GM12878 (cell line): ENCODE results near the gene CD7. TPM values are rescaled to one million over a fixed set of nuclear protein-coding genes. Genes with fewer than 3 reads are reported as not detected.

ENCODE experiments used
- ATAC-seq: fragments of 200-7000 bp; cut with Tn5 transposase; 3 replicates; pipeline ENCODE4 v1.9.1; 2020; ENCODE audit warnings: mild to moderate bottlenecking, moderate library complexity
- BruUV-seq: library from RNA; stranded (reverse); fragments of 400-500 nt; replicated peaks from 2 replicates; lab custom pipeline; 2021; lab: Mats Ljungman, UMichigan
- CTCF ChIA-PET: fragments of 300-600 bp; sonication (Branson Sonifier 250); formaldehyde crosslinking; extraction: SDS; loops from one replicate; lab custom pipeline; 2021; ENCODE audit warnings: inconsistent platforms; lab: Yijun Ruan, JAX
- POLR2A ChIA-PET: fragments of 350-600 bp; formaldehyde crosslinking; extraction: SDS; loops from one replicate; lab custom pipeline; 2021; ENCODE audit warnings: inconsistent platforms; lab: Charles Lee
- RAD21 ChIA-PET: fragments of 300-600 bp; sonication (Branson Sonifier 250); formaldehyde crosslinking; loops from one replicate; lab custom pipeline; 2023; ENCODE audit warnings: antibody characterized with exemption; ENCODE audit not compliant: unreplicated experiment; lab: Charles Lee
- SMC1A ChIA-PET: fragments of 300-600 bp; sonication (Branson Sonifier 250); formaldehyde crosslinking; loops from one replicate; lab custom pipeline; 2023; ENCODE audit not compliant: unreplicated experiment, uncharacterized antibody; lab: Charles Lee
- DNase-seq: peaks from one replicate; pipeline ENCODE4 v3.0.0-alpha.2; 2011; ENCODE audit warnings: low read depth, low spot score
- FAIRE-seq: peaks from 3 replicates; lab custom pipeline; 2011; peaks lifted over from hg19 to GRCh38; lab: Jason Lieb, UNC
- H2AFZ ChIP-seq: 2 replicates; pipeline ENCODE4 v1.6.0; 2011; ENCODE audit warnings: low read depth, low read length, control low read depth; ENCODE audit not compliant: control insufficient read depth
- H3K27ac ChIP-seq: 2 replicates; pipeline ENCODE4 v1.5.1; 2011; ENCODE audit warnings: control low read depth; ENCODE audit not compliant: control insufficient read depth, insufficient read depth
- H3K27me3 ChIP-seq, 2 experiments: replicated peaks in 1 of 2; 2 replicates each; pipeline versions ENCODE4 v1.6.0 to v1.6.1; 2011; ENCODE audit warnings: low read length in 1 of 2; ENCODE audit not compliant: control insufficient read depth in 2 of 2, insufficient read depth in 2 of 2
- H3K36me3 ChIP-seq, 2 experiments: 2 replicates each; pipeline ENCODE4 v1.5.1; 2011; ENCODE audit warnings: low read length in 1 of 2; ENCODE audit not compliant: control insufficient read depth in 2 of 2, insufficient read depth in 2 of 2
- H3K4me1 ChIP-seq: 2 replicates; pipeline ENCODE4 v1.6.1; 2011; ENCODE audit warnings: mild to moderate bottlenecking, low read length, moderate library complexity, mixed read lengths; ENCODE audit not compliant: control insufficient read depth, insufficient read depth
- H3K4me2 ChIP-seq: 2 replicates; pipeline ENCODE4 v1.6.0; 2011; ENCODE audit warnings: control low read depth; ENCODE audit not compliant: control insufficient read depth, insufficient read depth
- H3K4me3 ChIP-seq: fragments of 200-600 bp; sonication (generic); 2 replicates; pipeline ENCODE4 v1.5.1; 2016
- H3K79me2 ChIP-seq: 2 replicates; pipeline ENCODE4 v1.6.0; 2011; ENCODE audit warnings: low read length; ENCODE audit not compliant: control insufficient read depth, insufficient read depth
- H3K9ac ChIP-seq: 2 replicates; pipeline ENCODE4 v1.8.0; 2011; ENCODE audit warnings: low read length, control low read depth, mixed read lengths; ENCODE audit not compliant: control insufficient read depth, insufficient read depth
- H3K9me3 ChIP-seq: replicated peaks from 3 replicates; pipeline ENCODE4 v1.5.1; 2011; ENCODE audit warnings: mild to moderate bottlenecking, low read length; ENCODE audit not compliant: control insufficient read depth, insufficient read depth
- H4K20me1 ChIP-seq: 2 replicates; pipeline ENCODE4 v1.6.0; 2011; ENCODE audit not compliant: control insufficient read depth, insufficient read depth
- BCL3 ChIP-seq: IDR thresholded peaks from 2 replicates; pipeline ENCODE4 v1.6.1; 2011; ENCODE audit warnings: borderline replicate concordance, low read depth, mild to moderate bottlenecking, moderate library complexity, low read length; ENCODE audit not compliant: insufficient read depth, poor library complexity, severe bottlenecking
- BHLHE40 ChIP-seq, 2 experiments: fragments of 450-650 bp in 1 of 2; IDR thresholded peaks; 2 replicates each; pipeline ENCODE4 v1.6.1; 2011 to 2017; ENCODE audit warnings: low read depth in 2 of 2, borderline replicate concordance in 1 of 2, improper control_type of control experiment in 1 of 2, low read length in 1 of 2, mild to moderate bottlenecking in 1 of 2
- CTCF ChIP-seq, 3 experiments: IDR thresholded peaks in 2 of 3; conservative IDR thresholded peaks in 1 of 3; 2 replicates each; pipeline ENCODE4 v1.5.1; 2011; ENCODE audit warnings: low read depth in 3 of 3, low read length in 3 of 3, mild to moderate bottlenecking in 3 of 3, control low read depth in 2 of 3, moderate library complexity in 2 of 3, inconsistent platforms in 1 of 3, mixed read lengths in 1 of 3; ENCODE audit not compliant: control insufficient read depth in 2 of 3, insufficient read depth in 1 of 3; ENCODE audit errors: extremely low read depth in 1 of 3
- LARP7 ChIP-seq: fragments of 450-650 bp; IDR thresholded peaks from 2 replicates; pipeline ENCODE4 v1.6.1; 2017; ENCODE audit warnings: mild to moderate bottlenecking
- MLLT1 ChIP-seq: fragments of 450-650 bp; IDR thresholded peaks from 2 replicates; pipeline ENCODE4 v1.6.1; 2016; ENCODE audit warnings: mild to moderate bottlenecking
- MTA2 ChIP-seq: fragments of 450-650 bp; IDR thresholded peaks from 2 replicates; pipeline ENCODE4 v1.6.1; 2016; ENCODE audit warnings: low read depth, mild to moderate bottlenecking, moderate library complexity
- POU2F2 ChIP-seq: IDR thresholded peaks from 3 replicates; pipeline ENCODE4 v1.6.1; 2011; ENCODE audit warnings: low read depth, mild to moderate bottlenecking, low read length, borderline replicate concordance
- RAD21 ChIP-seq: IDR thresholded peaks from 2 replicates; pipeline ENCODE4 v1.6.1; 2011; ENCODE audit warnings: mild to moderate bottlenecking, low read depth, low read length, moderate library complexity; ENCODE audit not compliant: insufficient read depth
- REST ChIP-seq: IDR thresholded peaks from 2 replicates; pipeline ENCODE4 v1.6.1; 2012; ENCODE audit warnings: mild to moderate bottlenecking, low read depth, low read length
- SREBF1 ChIP-seq: IDR thresholded peaks from 2 replicates; pipeline ENCODE4 v1.6.1; 2012; ENCODE audit warnings: mild to moderate bottlenecking, low read length
- WRNIP1 ChIP-seq: IDR thresholded peaks from 2 replicates; pipeline ENCODE4 v1.6.1; 2011; ENCODE audit warnings: low read depth, low read length, improper control_type of control experiment, borderline replicate concordance
- WGBS: methylation state at CpG from one replicate; pipeline ENCODE4 v1.1.6; 2016; ENCODE audit warnings: low lambda C conversion rate; ENCODE audit not compliant: insufficient replicate concordance, insufficient coverage; ENCODE audit errors: missing lambda C conversion rate; 5-methylcytosine and 5-hydroxymethylcytosine counted together
- in situ Hi-C: fragments of 300-500 bp; cut with MboI; formaldehyde crosslinking; loops from 9 replicates; pipeline ENCODE4 v1.14.3; 2018; ENCODE audit warnings: mixed read lengths
- intact Hi-C: fragments of 100-400 bp; cut with micrococcal nuclease; formaldehyde crosslinking; loops from one replicate; pipeline ENCODE4 v1.14.2; 2022; ENCODE audit not compliant: unreplicated experiment
- polyA plus RNA-seq, 11 experiments: library from polyadenylated mRNA; depleted of rRNA in 4 of 11; unstranded in 6 of 11; stranded (reverse) in 5 of 11; fragments of >200 nt; fragmentation: Nextera tagmentation in 4 of 11; fragmentation: Illumina TruSeq in 1 of 11; extraction: Ambion mirVana in 4 of 11; extraction: Trizol in 1 of 11; gene quantifications; 1 replicate in 1 of 11; 2 replicates in 10 of 11; pipeline versions ENCODE4 v1.2.1 to v1.2.3, GENCODE V29; 2011 to 2016; ENCODE audit warnings: inconsistent platforms in 2 of 11, missing spikeins in 2 of 11, low read depth in 1 of 11
- total RNA-seq, 4 experiments: library from RNA; depleted of rRNA in 3 of 4; stranded (reverse); fragments of >200 nt in 3 of 4; fragmentation: Illumina TruSeq in 1 of 4; extraction: Trizol in 1 of 4; gene quantifications; 2 replicates each; pipeline versions ENCODE4 v1.2.1 to v1.2.3, GENCODE V29; 2013 to 2021

Gene CD7
- total and polyA plus RNA-seq, 10 of the 15 experiments (the other 5 are each of a cell fraction or from before 2014, with no cell fraction given) = 0.33 TPM; not detected in 9

GRCh38 chr17:82351713-82352488, 34.5 kb upstream of the CD7 start:
- CTCF ChIA-PET = interaction anchor here (0.6 to 3.7 kb wide), 23 partner anchors 10 to 202 kb away, joined by 3 to 35 read pairs (median 6); partner anchors contain the start of genes HEXD and OGFOD3
- DNase-seq (no peak), ATAC-seq (peak; percentile 93), FAIRE-seq (peak; percentile 98)
- H2AFZ ChIP-seq = no peak overlapping the region
- no peaks in the 10 kb centered on the region for H3K36me3 ChIP-seq
- H4K20me1 ChIP-seq = no peaks in the 10 kb centered on the region
- no peak overlapping the region for H3K9ac ChIP-seq
- H3K27ac ChIP-seq = no peak overlapping the region
- peaks cover 15% of the 10 kb centered on the region for H3K4me1 ChIP-seq
- RAD21 ChIA-PET = interaction anchor here (0.9 to 3.3 kb wide), 13 partner anchors 15 to 207 kb away, joined by 3 to 16 read pairs (median 5); partner anchors contain the start of genes HEXD and OGFOD3
- intact Hi-C loops (loop anchor here (1.0 to 5.0 kb wide), 3 partner anchors 62 to 203 kb away; no protein-coding TSS in a partner anchor), in situ Hi-C loops (loop anchor here (5.0 kb wide), 2 partner anchors 55 to 200 kb away; no protein-coding TSS in a partner anchor)
- H3K9me3 ChIP-seq = no peaks in the 10 kb centered on the region
- no peaks in the 10 kb centered on the region for H3K27me3 ChIP-seq
- WGBS = 34% methylated on average over 26 of the region's 26 CpGs
- H3K4me2 ChIP-seq = no peak overlapping the region
- no TSS peak for BruUV-seq
- H3K79me2 ChIP-seq = no peaks in the 10 kb centered on the region
- H3K4me3 ChIP-seq = no peak overlapping the region
- POLR2A ChIA-PET = interaction anchor here (0.6 to 1.8 kb wide), 3 partner anchors 54 to 107 kb away, joined by 3 to 5 read pairs (median 3); no protein-coding TSS in a partner anchor
- SMC1A ChIA-PET = interaction anchor here (0.9 to 2.4 kb wide), 9 partner anchors 14 to 628 kb away, joined by 3 to 14 read pairs (median 4); partner anchors contain the start of gene HEXD
- TF ChIP-seq MTA2 (no peak), BCL3 (no peak), CTCF (IDR thresholded peaks at IDR 0.05 in 2 of 3, conservative IDR thresholded peaks at IDR 0.05 in 1 of 3; ENCODE audit: control insufficient read depth in 2 of 3, extremely low read depth in 1 of 3, insufficient read depth in 1 of 3, low read depth in 3 of 3, low read length in 3 of 3) (peak; percentile 92 to 93 (median 92)), BHLHE40 (IDR thresholded peaks at IDR 0.05; ENCODE audit: borderline replicate concordance in 1 of 2, low read depth in 2 of 2, low read length in 1 of 2) (peak; percentile 52 to 72; a peak in 3 of 4 replicates), POU2F2 (no peak), SREBF1 (no peak), RAD21 (peak; percentile 86), MLLT1 (0 out of 2 replicates have a peak, but pooled peaks have one; percentile 20), REST (no peak), WRNIP1 (no peak), LARP7 (no peak)
